Urinary bladder (tissue), 4 donors: Measurements from ENCODE around the gene SCAPER. TPM values are rescaled to one million over a fixed set of nuclear protein-coding genes. Genes with fewer than 3 reads are reported as not detected.
"Not testable (repeated sequence)": the region's sequence is repeated elsewhere in the genome, so short reads cannot be mapped to it uniquely, and the experiment has no call there.

Experiments
- DNase-seq: peaks from one replicate; pipeline ENCODE4 v3.0.0-alpha.2; 2015; ENCODE audit errors: extremely low spot score
- H3K27ac ChIP-seq: one replicate; pipeline ENCODE4 v1.5.1; 2013; ENCODE audit warnings: low read depth, mild to moderate bottlenecking, moderate library complexity
- H3K36me3 ChIP-seq: one replicate; pipeline ENCODE4 v1.6.1; 2013; ENCODE audit warnings: mild to moderate bottlenecking, moderate library complexity; ENCODE audit not compliant: insufficient read depth
- H3K4me1 ChIP-seq: one replicate; pipeline ENCODE4 v1.6.1; 2013; ENCODE audit warnings: mild to moderate bottlenecking, moderate library complexity; ENCODE audit not compliant: insufficient read depth
- H3K4me3 ChIP-seq: one replicate; pipeline ENCODE4 v1.5.1; 2013; ENCODE audit warnings: low read depth, low read length
- WGBS: extraction: QIAGEN DNeasy Blood & Tissue Kit; methylation state at CpG from one replicate; pipeline ENCODE4 v1.1.7; 2013; 5-methylcytosine and 5-hydroxymethylcytosine counted together
- polyA plus RNA-seq: library from polyadenylated mRNA; stranded (reverse); fragments of 200-250 nt; gene quantifications from one replicate; pipeline ENCODE4 v1.2.3, GENCODE V29; 2013
- total RNA-seq: library from RNA; depleted of rRNA; stranded (reverse); fragments of >200 nt; gene quantifications from one replicate; pipeline ENCODE4 v1.2.3, GENCODE V29; 2014
- donor health status: healthy with polysubstance abuse.
- donor health status: healthy.

Gene SCAPER
- total and polyA plus RNA-seq, 2 donors, result 15.1 to 38.3 TPM

DNA sequence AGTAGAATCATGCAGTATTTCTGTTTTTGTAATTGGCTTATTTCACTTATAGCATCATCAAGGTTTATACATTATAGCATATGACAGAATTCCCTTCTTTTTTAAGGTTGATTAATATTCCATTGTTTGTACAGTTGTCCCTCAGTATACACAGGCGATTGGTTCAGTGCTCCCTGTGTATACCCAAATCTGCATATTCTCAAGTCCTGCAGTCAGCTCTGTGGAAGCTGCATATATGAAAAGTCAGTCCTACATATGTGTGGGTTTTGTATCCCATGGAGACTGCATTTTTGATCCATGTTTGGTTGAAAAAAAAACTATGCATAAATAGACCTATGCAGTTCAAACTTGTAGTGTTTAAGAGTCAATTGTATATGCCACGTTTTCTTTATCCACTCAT lies 440.9 kb downstream of the SCAPER start:
- 94% methylated on average over 2 of the region's 2 CpGs for WGBS
- Histone ChIP-seq H3K4me1 (no peaks in the 10 kb centered on the region), H3K27ac (no peak overlapping the region), H3K4me3 (no peak overlapping the region), H3K36me3 (no peaks in the 10 kb centered on the region)
- DNase-seq, result no peak

DNA sequence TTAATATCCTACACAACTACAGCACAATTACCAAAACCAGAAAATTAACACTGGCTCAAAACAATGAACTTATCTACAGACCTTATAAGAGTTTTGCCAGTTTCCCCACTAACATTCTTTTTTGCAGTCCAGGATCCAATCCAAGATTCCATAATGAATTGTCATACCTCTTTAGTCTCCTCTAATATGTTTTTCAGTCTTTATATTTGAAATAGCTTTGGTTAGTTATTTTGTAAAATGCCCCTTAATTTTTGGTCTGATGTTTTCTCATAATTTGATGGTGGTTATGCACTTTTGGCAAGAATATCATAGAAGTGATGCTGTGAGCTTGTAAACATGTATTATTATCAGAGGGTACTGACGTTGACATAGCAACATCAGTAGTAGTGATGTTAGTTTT lies 444.3 kb downstream of the SCAPER start:
- 95% methylated on average over 1 of the region's 1 CpG for WGBS
- no peak for DNase-seq
- H3K36me3 ChIP-seq, result no peaks in the 10 kb centered on the region
- no peaks in the 10 kb centered on the region for H3K4me1 ChIP-seq
- H3K4me3 ChIP-seq, result no peak overlapping the region
- no peak overlapping the region for H3K27ac ChIP-seq

DNA sequence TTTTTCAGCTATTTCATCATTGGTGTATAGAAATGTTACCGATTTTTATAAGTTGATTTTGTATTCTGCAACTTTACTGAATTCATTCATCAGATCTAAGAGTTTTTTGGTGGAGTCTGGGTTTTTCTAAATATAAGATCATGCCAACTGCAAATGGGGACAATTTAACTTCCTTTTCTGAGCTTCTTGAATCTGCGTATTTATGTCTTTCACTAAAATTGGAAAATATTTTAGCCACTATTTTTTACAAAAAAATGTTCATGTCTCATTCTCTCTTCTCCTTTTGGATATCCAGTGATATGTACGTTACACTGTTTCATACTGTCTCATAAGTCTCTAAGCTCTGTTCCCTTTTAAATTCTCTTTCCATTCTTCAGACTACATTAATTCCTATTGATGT lies 444.8 kb downstream of the SCAPER start:
- no peaks in the 10 kb centered on the region for H3K36me3 ChIP-seq
- 98% methylated on average over 3 of the region's 3 CpGs for WGBS
- no peaks in the 10 kb centered on the region for H3K4me1 ChIP-seq
- no peak overlapping the region for H3K4me3 ChIP-seq
- no peak for DNase-seq
- no peak overlapping the region for H3K27ac ChIP-seq

DNA sequence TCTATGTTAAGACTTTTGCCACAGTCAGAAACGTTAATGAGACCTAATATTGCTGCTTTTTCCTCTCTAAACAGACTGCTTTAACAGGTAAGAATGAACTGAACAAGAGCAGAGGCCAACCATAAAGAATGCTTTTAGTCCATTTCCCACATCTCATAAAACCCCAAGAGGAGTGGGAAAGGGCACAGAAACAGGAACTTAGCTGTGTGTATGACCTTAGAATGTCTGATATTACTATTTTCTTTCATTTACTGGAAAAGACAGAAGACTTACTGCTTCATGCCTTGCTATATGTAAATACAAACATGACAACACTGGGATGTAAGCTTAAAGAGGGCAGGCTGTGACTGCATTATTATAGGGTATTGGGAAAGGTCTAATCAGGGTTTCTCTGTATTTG lies 453.6 kb downstream of the SCAPER start:
- Histone ChIP-seq H3K4me3 (no peak overlapping the region), H3K27ac (no peak overlapping the region), H3K4me1 (no peaks in the 10 kb centered on the region), H3K36me3 (no peaks in the 10 kb centered on the region)
- no peak for DNase-seq
- WGBS, result 33% methylated on average over 1 of the region's 1 CpG

DNA sequence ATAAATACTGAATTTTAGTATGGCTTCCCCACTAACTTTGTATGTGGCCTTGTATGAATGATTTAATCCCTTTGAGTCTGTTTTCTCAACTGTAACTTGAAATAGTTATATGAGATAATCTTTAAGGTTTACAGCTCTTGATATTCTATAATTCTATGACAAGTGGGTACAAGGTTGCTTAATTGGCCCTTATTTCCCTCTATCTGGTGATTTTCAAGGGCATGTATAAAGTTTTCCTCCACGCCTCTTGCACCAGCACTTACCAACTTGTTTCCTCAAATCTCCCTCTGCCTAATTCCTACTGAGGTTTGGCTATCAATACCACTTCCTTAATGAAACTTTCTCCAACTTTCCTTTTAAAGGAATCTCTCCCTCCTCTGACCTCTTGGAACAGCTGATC lies 455.7 kb downstream of the SCAPER start:
- no peak overlapping the region for H3K27ac ChIP-seq
- H3K36me3 ChIP-seq, result no peaks in the 10 kb centered on the region
- no peak overlapping the region for H3K4me3 ChIP-seq
- no peaks in the 10 kb centered on the region for H3K4me1 ChIP-seq
- WGBS, result 98% methylated on average over 1 of the region's 1 CpG
- no peak for DNase-seq

DNA sequence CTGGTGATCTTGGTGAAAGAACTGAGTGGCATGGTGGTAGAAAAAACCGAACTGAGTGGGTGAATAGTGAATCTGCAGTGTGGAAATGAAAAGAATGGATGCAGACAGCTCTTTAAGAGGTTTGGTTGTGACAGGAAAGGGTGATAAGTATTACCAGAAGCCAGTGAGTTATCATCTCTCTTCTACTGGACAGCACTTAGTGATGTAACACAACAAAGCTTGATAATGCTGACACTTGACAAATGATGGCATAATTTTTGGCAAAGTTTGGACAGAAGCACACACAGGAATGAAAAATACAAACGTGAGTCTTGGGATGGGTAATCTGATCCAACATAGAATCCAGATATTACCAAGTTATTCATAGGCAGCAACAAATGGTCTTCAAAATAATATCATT lies 456.4 kb downstream of the SCAPER start:
- no peaks in the 10 kb centered on the region for H3K36me3 ChIP-seq
- no peak overlapping the region for H3K4me3 ChIP-seq
- no peak for DNase-seq
- H3K4me1 ChIP-seq, result no peaks in the 10 kb centered on the region
- H3K27ac ChIP-seq, result no peak overlapping the region
- 74% methylated on average over 2 of the region's 2 CpGs for WGBS

DNA sequence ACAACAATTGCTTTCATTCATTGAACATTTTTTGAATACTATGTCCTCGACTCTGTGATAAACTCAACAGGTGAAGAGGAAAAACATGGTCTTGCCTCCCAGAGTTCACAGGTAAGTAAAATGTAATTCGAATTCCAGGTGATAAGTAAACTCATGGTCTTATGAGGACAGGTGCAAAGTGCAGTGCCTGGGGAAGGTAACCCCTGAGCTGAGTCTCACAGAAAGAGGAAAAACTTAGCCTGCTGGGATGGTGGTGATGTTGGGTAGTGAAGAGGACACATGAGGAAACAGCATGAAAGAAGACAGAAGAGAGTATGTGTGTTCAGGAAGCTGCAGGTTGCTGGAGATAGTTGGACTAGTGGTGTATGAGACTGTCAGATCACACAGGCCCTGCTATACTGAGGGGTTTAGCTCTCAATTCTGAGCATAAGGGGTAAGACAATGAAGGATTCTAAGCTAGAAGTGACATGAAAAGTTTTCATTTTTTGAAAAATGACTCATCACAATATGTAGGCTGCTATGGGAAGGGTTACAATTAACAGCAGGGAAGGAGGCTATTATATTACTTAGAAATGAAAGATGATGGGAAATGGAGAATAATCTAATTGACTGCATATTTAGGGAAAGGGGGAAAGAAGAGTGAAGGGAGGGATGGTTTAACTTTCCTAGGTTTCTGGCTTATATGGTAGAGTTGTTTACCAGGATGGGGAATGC lies 457.3 kb downstream of the SCAPER start:
- H3K36me3 ChIP-seq, result no peaks in the 10 kb centered on the region
- 95% methylated on average over 2 of the region's 2 CpGs for WGBS

DNA sequence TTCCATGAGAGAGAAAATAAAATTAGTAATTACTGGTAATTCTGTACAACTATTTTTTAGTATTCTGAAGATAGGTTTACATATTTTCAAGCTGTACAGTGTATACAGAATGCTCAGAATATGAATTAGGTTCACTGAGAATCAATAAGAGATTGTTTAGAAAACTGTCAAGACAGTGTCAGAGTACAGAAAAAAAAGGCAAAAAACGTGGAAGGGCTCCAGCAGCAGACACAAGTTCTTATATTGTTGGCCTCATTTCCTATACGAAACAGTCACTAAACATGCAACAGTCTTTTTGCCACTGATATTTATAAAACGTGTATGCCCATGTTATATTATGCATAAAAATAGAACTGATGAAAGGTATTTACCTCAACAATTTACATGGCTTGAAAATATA lies 464.7 kb downstream of the SCAPER start:
- Histone ChIP-seq H3K27ac (no peak overlapping the region), H3K36me3 (no peaks in the 10 kb centered on the region), H3K4me3 (no peak overlapping the region), H3K4me1 (no peaks in the 10 kb centered on the region)
- DNase-seq, result no peak
- 37% methylated on average over 3 of the region's 3 CpGs for WGBS

More for the DNA sequence above, 457.3 kb downstream of the SCAPER start:
- no peak overlapping the region for H3K27ac ChIP-seq
- no peak for DNase-seq
- H3K4me3 ChIP-seq, result no peak overlapping the region
- no peaks in the 10 kb centered on the region for H3K4me1 ChIP-seq

DNA sequence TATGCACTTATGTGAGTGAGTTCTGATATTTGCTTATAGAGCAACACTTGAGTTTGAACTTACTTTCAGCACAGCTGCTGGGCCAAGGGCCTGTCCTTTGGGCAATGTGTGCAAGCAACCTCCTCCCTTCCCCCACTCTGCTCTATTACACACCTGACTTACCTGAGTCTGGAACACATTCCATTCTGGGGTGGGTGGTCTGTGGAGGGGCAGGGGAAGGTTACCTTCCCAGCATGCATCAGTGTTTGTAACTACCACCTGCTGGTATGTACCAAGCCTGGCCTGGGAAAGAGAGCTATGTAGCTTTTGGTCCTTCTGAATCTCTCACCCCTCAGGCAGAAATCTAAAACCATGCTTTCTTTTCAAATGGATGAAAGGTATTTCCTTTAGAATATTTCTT lies 465.6 kb downstream of the SCAPER start:
- no peak for DNase-seq
- no peak overlapping the region for H3K27ac ChIP-seq
- no peaks in the 10 kb centered on the region for H3K36me3 ChIP-seq
- no peaks in the 10 kb centered on the region for H3K4me1 ChIP-seq
- H3K4me3 ChIP-seq, result no peak overlapping the region

DNA sequence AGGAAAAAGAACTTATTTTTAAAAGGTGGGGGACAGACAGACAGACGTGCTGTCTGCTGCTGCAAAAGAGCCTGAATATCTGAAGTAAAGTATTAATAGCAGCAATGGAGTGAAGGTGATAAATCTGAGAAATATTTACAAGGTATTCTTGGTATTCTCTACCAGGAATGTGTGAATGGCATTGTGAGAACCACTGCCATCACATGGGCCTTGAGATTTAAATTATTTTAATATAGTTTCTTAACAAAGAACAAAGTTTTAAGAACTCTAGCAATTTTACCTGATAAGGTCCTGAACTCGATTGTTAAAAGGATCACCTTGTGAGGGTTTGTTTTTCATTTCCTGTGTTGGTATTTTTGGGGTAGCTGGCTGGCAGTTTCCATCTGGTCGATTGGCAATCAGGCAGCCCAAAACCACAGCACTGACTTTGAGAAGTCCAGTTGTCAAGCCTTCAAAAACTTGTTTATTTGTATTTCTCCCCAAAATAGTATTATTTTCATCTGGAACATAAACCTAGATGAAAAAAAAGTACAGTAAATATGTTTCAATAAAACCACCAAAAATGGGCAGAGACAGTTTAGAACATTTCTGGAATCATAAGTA lies 471.2 kb downstream of the SCAPER start:
- Histone ChIP-seq H3K36me3 (peaks cover 3% of the 10 kb centered on the region), H3K4me1 (no peaks in the 10 kb centered on the region), H3K4me3 (no peak overlapping the region), H3K27ac (no peak overlapping the region)
- 42% methylated on average over 3 of the region's 3 CpGs for WGBS
- DNase-seq, result no peak

DNA sequence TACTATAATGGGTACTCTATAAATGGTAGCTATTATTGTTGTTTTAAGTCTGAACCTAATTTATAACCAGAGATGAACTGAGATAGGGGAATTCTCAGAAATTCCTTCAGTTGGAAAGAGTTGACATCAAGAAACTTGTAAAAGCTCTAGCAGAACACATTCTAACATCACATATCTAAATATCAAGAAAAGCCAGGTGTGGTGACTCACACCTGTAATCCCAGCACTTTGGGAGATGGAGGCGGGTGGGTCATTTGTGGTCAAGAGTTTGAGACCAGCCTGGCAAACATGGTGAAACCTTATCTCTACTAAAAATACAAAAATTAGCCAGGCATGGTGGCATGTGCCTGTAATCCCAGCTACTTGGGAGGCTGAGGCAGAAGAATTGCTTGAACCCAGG lies 472.1 kb downstream of the SCAPER start:
- not testable (repeated sequence) for H3K27ac ChIP-seq, H3K4me3 ChIP-seq, H3K4me1 ChIP-seq, H3K36me3 ChIP-seq, DNase-seq
- 98% methylated on average over 1 of the region's 1 CpG for WGBS

DNA sequence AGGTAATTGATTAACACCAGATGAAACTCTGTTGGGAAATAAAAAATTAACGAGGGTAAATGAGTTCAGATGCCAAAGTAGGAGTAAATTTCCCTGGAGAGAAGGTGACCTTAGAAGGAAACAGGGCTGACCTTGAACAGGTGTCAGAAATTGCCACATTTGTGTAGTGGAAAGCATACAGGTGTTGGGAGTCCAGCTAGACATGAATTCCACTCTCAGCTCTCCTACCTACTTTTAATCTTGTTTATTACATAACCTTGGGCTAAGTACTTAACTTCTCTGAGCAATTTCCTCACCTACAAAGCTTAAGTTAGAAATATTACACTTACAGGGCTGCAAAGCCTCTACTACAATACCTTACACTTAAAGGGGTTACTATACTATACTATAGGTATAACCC lies 472.5 kb downstream of the SCAPER start:
- peaks cover 3% of the 10 kb centered on the region for H3K36me3 ChIP-seq
- H3K27ac ChIP-seq, result no peak overlapping the region
- no peak for DNase-seq
- H3K4me3 ChIP-seq, result no peak overlapping the region
- 74% methylated on average over 1 of the region's 1 CpG for WGBS
- H3K4me1 ChIP-seq, result no peaks in the 10 kb centered on the region

DNA sequence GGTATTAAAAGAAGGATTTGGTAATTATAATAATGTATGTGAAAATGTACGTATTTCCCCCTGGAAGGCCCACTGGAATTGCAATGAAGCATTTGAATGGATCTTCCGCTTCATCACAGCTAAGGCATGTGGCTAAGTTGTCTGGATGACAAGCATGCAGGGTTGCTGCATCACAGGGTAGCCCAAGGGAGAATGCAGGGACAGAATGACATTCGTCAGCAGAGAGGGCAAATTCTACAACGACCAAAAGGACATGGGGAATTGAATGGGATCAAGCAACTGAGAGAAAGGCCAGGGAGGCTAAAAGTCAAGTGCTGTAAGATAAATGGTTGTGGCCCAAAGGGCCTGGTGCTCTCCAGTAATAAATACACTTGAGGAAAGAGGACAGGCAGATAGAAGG lies 473.2 kb downstream of the SCAPER start:
- H3K4me1 ChIP-seq, result no peaks in the 10 kb centered on the region
- no peak for DNase-seq
- no peak overlapping the region for H3K27ac ChIP-seq
- WGBS, result 82% methylated on average over 4 of the region's 4 CpGs
- H3K36me3 ChIP-seq, result peaks cover 3% of the 10 kb centered on the region
- H3K4me3 ChIP-seq, result no peak overlapping the region

DNA sequence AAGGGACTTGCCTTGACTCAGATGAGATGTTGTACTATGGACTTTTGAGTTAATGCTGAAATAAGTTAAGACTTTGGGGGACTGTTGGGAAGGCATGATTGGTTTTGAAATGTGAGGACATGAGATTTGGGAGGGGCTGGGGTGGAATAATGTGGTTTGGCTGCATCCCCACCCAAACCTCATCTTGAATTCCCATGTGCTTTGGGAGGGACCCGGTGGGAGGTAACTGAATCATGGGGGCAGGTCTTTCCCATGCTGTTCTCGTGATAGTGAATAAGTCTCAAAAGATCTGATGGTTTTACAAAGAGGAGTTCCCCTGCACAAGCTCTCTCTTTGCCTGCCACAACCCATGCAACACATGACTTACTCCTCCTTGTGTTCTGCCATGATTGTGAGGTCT lies 474.4 kb downstream of the SCAPER start:
- H3K36me3 ChIP-seq, DNase-seq, H3K4me1 ChIP-seq, H3K27ac ChIP-seq, H3K4me3 ChIP-seq: not testable (repeated sequence)
- 95% methylated on average over 2 of the region's 2 CpGs for WGBS
